ENCODE results near the gene FGGY.
"Not testable (repeated sequence)": the region's sequence is repeated elsewhere in the genome, so short reads cannot be mapped to it uniquely, and the experiment has no call there.

DNA sequence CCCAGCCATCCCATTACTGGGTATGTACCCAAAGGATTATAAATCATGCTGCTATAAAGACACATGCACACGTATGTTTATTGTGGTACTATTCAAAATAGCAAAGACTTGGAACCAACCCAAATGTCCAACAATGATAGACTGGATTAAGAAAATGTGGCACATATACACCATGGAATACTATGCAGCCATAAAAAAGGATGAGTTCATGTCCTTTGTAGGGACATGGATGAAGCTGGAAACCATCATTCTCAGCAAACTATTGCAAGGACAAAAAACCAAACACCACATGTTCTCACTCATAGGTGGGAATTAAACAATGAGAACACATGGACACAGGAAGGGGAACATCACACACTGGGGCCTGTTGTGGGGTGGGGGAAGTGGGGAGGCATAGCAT, 40.5 kb upstream of the FGGY start:
- TF ChIP-seq POLR2A (IDR thresholded peaks at IDR 0.05): not testable (repeated sequence)
- TF ChIP-seq, protein P1, sequence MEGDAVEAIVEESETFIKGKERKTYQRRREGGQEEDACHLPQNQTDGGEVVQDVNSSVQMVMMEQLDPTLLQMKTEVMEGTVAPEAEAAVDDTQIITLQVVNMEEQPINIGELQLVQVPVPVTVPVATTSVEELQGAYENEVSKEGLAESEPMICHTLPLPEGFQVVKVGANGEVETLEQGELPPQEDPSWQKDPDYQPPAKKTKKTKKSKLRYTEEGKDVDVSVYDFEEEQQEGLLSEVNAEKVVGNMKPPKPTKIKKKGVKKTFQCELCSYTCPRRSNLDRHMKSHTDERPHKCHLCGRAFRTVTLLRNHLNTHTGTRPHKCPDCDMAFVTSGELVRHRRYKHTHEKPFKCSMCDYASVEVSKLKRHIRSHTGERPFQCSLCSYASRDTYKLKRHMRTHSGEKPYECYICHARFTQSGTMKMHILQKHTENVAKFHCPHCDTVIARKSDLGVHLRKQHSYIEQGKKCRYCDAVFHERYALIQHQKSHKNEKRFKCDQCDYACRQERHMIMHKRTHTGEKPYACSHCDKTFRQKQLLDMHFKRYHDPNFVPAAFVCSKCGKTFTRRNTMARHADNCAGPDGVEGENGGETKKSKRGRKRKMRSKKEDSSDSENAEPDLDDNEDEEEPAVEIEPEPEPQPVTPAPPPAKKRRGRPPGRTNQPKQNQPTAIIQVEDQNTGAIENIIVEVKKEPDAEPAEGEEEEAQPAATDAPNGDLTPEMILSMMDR (IDR thresholded peaks at IDR 0.05): not testable (repeated sequence)
